WERI-Rb-1 (cell line): ENCODE measurements around the gene GPR39.

Source experiments
- DNase-seq: peaks from one replicate; pipeline ENCODE4 v3.0.0-alpha.2; 2020
- H3K27ac ChIP-seq: fragments of 250-450 bp; sonication (Bioruptor Pico); 2 replicates; pipeline ENCODE4 v1.5.1; 2020; ENCODE audit warnings: mild to moderate bottlenecking, moderate library complexity
- H3K27me3 ChIP-seq: fragments of 250-450 bp; sonication (Bioruptor Pico); 2 replicates; pipeline ENCODE4 v1.5.1; 2021; ENCODE audit warnings: mild to moderate bottlenecking, low read depth, moderate library complexity; ENCODE audit not compliant: insufficient read depth, severe bottlenecking
- H3K36me3 ChIP-seq: fragments of 250-450 bp; sonication (Bioruptor Pico); 2 replicates; pipeline ENCODE4 v1.5.1; 2020; ENCODE audit warnings: mild to moderate bottlenecking, moderate library complexity
- H3K4me3 ChIP-seq: 2 replicates; pipeline ENCODE4 v1.5.1; 2011; ENCODE audit warnings: low read depth, mild to moderate bottlenecking, control low read depth, low read length
- H3K9me3 ChIP-seq: fragments of 250-450 bp; sonication (Bioruptor Pico); 2 replicates; pipeline ENCODE4 v1.5.1; 2021; ENCODE audit warnings: mild to moderate bottlenecking, moderate library complexity; ENCODE audit not compliant: severe bottlenecking
- TF ChIP-seq, protein P1 (sequence below): IDR thresholded peaks from 2 replicates; pipeline ENCODE4 v1.5.1; 2011; ENCODE audit warnings: low read depth, mild to moderate bottlenecking, control low read depth, inconsistent platforms, low read length

GPR39 gene

GRCh38 chr2:132549935-132550670 is 133.5 kb downstream of the GPR39 start:
- Histone ChIP-seq H3K4me3 (no peak overlapping the region), H3K27me3 (no peaks in the 10 kb centered on the region), H3K9me3 (peaks cover 7% of the 10 kb centered on the region), H3K27ac (no peak overlapping the region), H3K36me3 (no peaks in the 10 kb centered on the region)
- no peak for DNase-seq
- TF ChIP-seq, protein P1, sequence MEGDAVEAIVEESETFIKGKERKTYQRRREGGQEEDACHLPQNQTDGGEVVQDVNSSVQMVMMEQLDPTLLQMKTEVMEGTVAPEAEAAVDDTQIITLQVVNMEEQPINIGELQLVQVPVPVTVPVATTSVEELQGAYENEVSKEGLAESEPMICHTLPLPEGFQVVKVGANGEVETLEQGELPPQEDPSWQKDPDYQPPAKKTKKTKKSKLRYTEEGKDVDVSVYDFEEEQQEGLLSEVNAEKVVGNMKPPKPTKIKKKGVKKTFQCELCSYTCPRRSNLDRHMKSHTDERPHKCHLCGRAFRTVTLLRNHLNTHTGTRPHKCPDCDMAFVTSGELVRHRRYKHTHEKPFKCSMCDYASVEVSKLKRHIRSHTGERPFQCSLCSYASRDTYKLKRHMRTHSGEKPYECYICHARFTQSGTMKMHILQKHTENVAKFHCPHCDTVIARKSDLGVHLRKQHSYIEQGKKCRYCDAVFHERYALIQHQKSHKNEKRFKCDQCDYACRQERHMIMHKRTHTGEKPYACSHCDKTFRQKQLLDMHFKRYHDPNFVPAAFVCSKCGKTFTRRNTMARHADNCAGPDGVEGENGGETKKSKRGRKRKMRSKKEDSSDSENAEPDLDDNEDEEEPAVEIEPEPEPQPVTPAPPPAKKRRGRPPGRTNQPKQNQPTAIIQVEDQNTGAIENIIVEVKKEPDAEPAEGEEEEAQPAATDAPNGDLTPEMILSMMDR: no peak

DNA sequence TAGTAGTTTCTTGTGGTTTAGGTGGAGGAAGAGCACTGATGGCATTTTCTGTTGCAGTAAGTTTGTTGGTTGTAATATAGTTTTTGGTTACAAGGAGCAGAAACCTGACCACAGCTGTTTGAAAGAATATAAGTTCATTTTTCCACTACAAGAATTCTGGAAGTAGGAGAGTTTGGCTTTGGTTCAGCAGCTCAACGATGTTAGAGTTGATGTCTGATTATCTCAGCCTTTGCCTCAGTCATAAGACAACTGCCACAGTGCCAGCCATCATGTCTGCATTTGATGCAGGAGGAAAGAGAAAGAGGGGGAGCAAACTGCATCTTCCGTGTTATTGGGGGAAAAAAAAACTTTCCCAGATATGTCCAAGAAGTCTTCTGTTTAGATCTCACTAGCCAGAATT is 134.3 kb downstream of the GPR39 start:
- no peaks in the 10 kb centered on the region for H3K36me3 ChIP-seq
- DNase-seq: no peak
- H3K9me3 ChIP-seq: peaks cover 7% of the 10 kb centered on the region
- no peaks in the 10 kb centered on the region for H3K27me3 ChIP-seq
- no peak overlapping the region for H3K27ac ChIP-seq
- TF ChIP-seq, protein P1: no peak
- H3K4me3 ChIP-seq: no peak overlapping the region

DNA sequence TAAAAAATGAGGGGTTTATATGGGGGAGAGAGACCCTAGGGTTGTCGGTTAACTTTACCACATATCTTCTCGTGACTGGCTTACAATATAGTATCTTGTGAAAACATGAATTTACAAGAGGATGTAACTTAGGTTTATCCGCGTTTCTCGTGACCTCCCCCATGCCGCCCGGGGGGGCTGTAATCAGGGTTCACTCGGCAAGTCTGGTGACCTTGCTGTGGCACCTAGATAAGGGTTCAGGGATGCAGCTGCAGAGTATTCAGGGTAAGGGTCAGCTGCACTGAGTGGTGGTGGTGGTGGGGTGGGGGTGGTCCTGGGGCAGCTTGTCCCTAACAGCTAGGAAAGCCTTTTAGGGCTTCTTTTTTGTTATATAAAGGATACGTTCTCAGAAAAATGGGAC is 141.1 kb downstream of the GPR39 start:
- Histone ChIP-seq H3K9me3 (no peaks in the 10 kb centered on the region), H3K4me3 (no peak overlapping the region), H3K27ac (no peak overlapping the region), H3K36me3 (no peaks in the 10 kb centered on the region), H3K27me3 (no peaks in the 10 kb centered on the region)
- DNase-seq: no peak
- TF ChIP-seq, protein P1: no peak

GRCh38 chr2:132559326-132559725 is 142.7 kb downstream of the GPR39 start:
- TF ChIP-seq, protein P1: no peak
- Histone ChIP-seq H3K9me3 (no peaks in the 10 kb centered on the region), H3K4me3 (no peak overlapping the region), H3K27me3 (no peaks in the 10 kb centered on the region), H3K27ac (no peak overlapping the region), H3K36me3 (no peaks in the 10 kb centered on the region)
- DNase-seq: no peak

DNA sequence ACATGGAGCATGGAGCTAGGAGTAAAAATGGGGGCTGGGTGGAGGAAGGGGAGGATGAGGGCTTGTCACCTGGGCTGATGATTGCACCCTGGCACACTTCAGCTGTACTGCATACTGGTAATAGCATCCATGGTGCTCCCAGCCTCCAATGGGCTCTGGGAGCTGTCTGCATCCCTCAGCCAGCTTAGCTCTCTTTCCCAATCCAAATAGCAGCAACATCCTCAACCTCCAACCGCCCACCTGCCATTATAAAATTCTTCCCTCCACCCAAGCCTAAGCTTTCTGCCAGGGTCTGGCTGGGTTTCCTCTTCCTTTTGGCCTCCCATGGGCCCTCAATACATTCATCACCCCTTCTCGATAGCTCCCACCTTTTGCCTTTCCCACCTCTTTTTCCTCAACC is 143.3 kb downstream of the GPR39 start:
- Histone ChIP-seq H3K4me3 (no peak overlapping the region), H3K9me3 (no peaks in the 10 kb centered on the region), H3K36me3 (no peaks in the 10 kb centered on the region), H3K27me3 (no peaks in the 10 kb centered on the region), H3K27ac (no peak overlapping the region)
- TF ChIP-seq, protein P1: no peak
- no peak for DNase-seq

DNA sequence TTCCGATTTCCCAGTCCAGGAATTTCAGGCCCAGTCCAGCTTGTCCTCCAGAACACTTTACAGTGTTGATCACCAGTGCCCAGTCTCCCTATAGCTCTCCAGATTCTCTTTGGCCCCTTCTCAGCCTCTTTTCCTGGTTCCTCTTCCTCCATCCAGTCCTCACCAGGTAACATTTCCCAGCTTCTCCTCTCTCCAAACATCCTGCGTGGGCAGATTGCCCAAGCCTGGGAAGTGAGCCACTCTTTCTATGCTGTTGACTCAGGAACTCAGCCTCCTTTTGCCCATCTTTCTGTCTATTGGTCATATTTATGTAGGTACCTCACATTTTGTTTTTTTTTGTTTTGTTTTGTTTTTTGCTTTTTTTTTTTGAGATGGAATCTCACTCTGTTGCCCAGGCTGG is 144.0 kb downstream of the GPR39 start:
- Histone ChIP-seq H3K36me3 (no peaks in the 10 kb centered on the region), H3K27ac (no peak overlapping the region), H3K9me3 (no peaks in the 10 kb centered on the region), H3K27me3 (no peaks in the 10 kb centered on the region), H3K4me3 (no peak overlapping the region)
- TF ChIP-seq, protein P1: no peak
- DNase-seq: no peak
